Suprapubic skin (tissue), 4 donors: ENCODE results near the gene IL32.
"Not testable (repeated sequence)": the region's sequence is repeated elsewhere in the genome, so short reads cannot be mapped to it uniquely, and the experiment has no call there.

Experiments
- EP300 ChIP-seq: sonication (generic); formaldehyde crosslinking; IDR thresholded peaks from one replicate; pipeline ENCODE4 v1.6.1; 2017; ENCODE audit warnings: antibody characterized with exemption
- POLR2AphosphoS5 ChIP-seq, 3 donors: sonication (generic); formaldehyde crosslinking; IDR thresholded peaks; one replicate each; pipeline ENCODE4 v1.6.1; 2017; ENCODE audit warnings: antibody characterized with exemption in 3 of 3
- TF ChIP-seq, protein P1 (sequence below), 2 donors: fragments of 200-600 bp in 1 of 2; fragments of 450-650 bp in 1 of 2; sonication (generic) in 1 of 2; IDR thresholded peaks; one replicate each; pipeline ENCODE4 v1.5.1; 2016 to 2019; ENCODE audit warnings: antibody characterized with exemption in 2 of 2, mild to moderate bottlenecking in 1 of 2, moderate library complexity in 1 of 2

DNA sequence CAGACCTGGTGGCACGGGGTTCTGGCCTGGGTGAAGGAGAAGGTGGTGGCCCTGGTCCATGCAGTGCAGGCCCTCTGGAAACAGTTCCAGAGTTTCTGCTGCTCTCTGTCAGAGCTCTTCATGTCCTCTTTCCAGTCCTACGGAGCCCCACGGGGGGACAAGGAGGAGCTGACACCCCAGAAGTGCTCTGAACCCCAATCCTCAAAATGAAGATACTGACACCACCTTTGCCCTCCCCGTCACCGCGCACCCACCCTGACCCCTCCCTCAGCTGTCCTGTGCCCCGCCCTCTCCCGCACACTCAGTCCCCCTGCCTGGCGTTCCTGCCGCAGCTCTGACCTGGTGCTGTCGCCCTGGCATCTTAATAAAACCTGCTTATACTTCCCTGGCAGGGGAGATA lies 3.7 kb downstream of the IL32 start:
- TF ChIP-seq, protein P1, sequence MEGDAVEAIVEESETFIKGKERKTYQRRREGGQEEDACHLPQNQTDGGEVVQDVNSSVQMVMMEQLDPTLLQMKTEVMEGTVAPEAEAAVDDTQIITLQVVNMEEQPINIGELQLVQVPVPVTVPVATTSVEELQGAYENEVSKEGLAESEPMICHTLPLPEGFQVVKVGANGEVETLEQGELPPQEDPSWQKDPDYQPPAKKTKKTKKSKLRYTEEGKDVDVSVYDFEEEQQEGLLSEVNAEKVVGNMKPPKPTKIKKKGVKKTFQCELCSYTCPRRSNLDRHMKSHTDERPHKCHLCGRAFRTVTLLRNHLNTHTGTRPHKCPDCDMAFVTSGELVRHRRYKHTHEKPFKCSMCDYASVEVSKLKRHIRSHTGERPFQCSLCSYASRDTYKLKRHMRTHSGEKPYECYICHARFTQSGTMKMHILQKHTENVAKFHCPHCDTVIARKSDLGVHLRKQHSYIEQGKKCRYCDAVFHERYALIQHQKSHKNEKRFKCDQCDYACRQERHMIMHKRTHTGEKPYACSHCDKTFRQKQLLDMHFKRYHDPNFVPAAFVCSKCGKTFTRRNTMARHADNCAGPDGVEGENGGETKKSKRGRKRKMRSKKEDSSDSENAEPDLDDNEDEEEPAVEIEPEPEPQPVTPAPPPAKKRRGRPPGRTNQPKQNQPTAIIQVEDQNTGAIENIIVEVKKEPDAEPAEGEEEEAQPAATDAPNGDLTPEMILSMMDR (IDR thresholded peaks at IDR 0.05): not testable (repeated sequence)
- not testable (repeated sequence) for TF ChIP-seq EP300; POLR2AphosphoS5 (IDR thresholded peaks at IDR 0.05)
